GM12865 (cell line): ENCODE results near the gene APOO.

Experiments used
- DNase-seq: peaks from one replicate; pipeline ENCODE4 v3.0.0; 2010; ENCODE audit warnings: low read depth
- H3K4me3 ChIP-seq: 2 replicates; pipeline ENCODE4 v1.5.1; 2011; ENCODE audit warnings: mild to moderate bottlenecking, low read depth, low read length, control low read depth
- CTCF ChIP-seq: IDR thresholded peaks from 2 replicates; pipeline ENCODE4 v1.5.1; 2011; ENCODE audit warnings: low read length, control low read depth, low read depth, inconsistent platforms; ENCODE audit not compliant: insufficient read depth; ENCODE audit errors: missing control alignments

APOO gene

GRCh38 chrX:23944234-23944633 lies 36.5 kb upstream of the APOO start:
- DNase-seq, result no peak
- no peak overlapping the region for H3K4me3 ChIP-seq
- TF ChIP-seq CTCF, result no peak

- TF ChIP-seq CTCF, result no peak
- H3K4me3 ChIP-seq, result no peak overlapping the region
- no peak for DNase-seq
Measured at GRCh38 chrX:23939203-23939602, 31.5 kb upstream of the APOO start.

GRCh38 chrX:23938690-23939089 lies 31.0 kb upstream of the APOO start:
- no peak overlapping the region for H3K4me3 ChIP-seq
- no peak for DNase-seq
- no peak for TF ChIP-seq CTCF

- no peak for DNase-seq
- no peak overlapping the region for H3K4me3 ChIP-seq
- no peak for TF ChIP-seq CTCF
Measured at GRCh38 chrX:23937100-23937499, 29.4 kb upstream of the APOO start.

- DNase-seq, result no peak
- no peak overlapping the region for H3K4me3 ChIP-seq
- no peak for TF ChIP-seq CTCF
Measured at GRCh38 chrX:23936180-23936579, 28.4 kb upstream of the APOO start.

- TF ChIP-seq CTCF, result no peak
- H3K4me3 ChIP-seq, result no peak overlapping the region
- DNase-seq, result no peak
Measured at GRCh38 chrX:23935106-23935505, 27.4 kb upstream of the APOO start.

GRCh38 chrX:23932046-23932445 lies 24.3 kb upstream of the APOO start:
- DNase-seq, result no peak
- no peak for TF ChIP-seq CTCF
- H3K4me3 ChIP-seq, result no peak overlapping the region
